GM18526 (cell line): ENCODE measurements around the gene NXT2.

Experiments
- POLR2A ChIP-seq: IDR thresholded peaks from 3 replicates; pipeline ENCODE4 v1.6.1; 2011; ENCODE audit not compliant: insufficient read length; ENCODE audit errors: extremely low read depth

NXT2 gene

DNA sequence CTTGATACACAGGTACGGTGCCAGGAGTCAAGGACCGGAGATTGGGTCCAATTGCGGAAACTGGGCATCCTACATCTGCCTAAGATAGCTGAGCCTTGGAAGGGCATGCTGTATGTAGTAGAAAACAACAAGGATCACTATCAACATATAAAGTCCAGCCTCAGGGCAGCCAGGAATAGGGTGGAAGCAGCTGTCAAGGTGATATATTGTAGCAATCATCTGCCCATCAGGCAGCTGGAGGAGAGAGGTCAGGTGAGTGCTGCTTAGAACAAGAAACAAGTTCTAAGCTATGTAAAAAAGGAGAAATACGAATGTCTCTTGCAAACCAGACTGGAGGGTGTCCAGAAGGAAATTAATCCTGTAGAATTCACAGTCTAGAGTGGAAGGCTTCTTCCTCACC, 53.5 kb downstream of the NXT2 start:
- no peak for TF ChIP-seq POLR2A
